Measurements from ENCODE around the gene TELO2.

TELO2 gene

GRCh38 chr16:1524366-1524765 lies 31.2 kb downstream of the TELO2 start:
- DNase-seq, result no peak

- DNase-seq, result no peak
These were observed 32.9 kb downstream of the TELO2 start for GRCh38 chr16:1525871-1526607.

- DNase-seq, result no peak
These were observed 33.7 kb downstream of the TELO2 start for GRCh38 chr16:1526608-1527555.

- no peak for DNase-seq
These were observed 35.0 kb downstream of the TELO2 start for GRCh38 chr16:1527836-1528811.

- no peak for DNase-seq
These were observed 35.9 kb downstream of the TELO2 start for GRCh38 chr16:1528921-1529537.

GRCh38 chr16:1530349-1530882 lies 37.3 kb downstream of the TELO2 start:
- DNase-seq, result no peak

- no peak for DNase-seq
These were observed 37.9 kb downstream of the TELO2 start for GRCh38 chr16:1530883-1531637.

- DNase-seq, result no peak
These were observed 38.4 kb downstream of the TELO2 start for GRCh38 chr16:1531638-1531910.

- DNase-seq, result no peak
These were observed 39.1 kb downstream of the TELO2 start for GRCh38 chr16:1532081-1532760.

GRCh38 chr16:1532771-1533170 lies 39.6 kb downstream of the TELO2 start:
- DNase-seq, result no peak

- DNase-seq, result no peak
These were observed 40.3 kb downstream of the TELO2 start, which contains the start of gene TMEM204 for GRCh38 chr16:1533443-1533951. Gene TMEM204, plus strand, starts transcription at chr16:1533666. Its CDS starts 610 bp downstream, at chr16:1534276.

- DNase-seq, result no peak
These were observed 41.2 kb downstream of the TELO2 start for GRCh38 chr16:1534021-1535020.

GRCh38 chr16:1535391-1536291 lies 42.5 kb downstream of the TELO2 start:
- no peak for DNase-seq

- DNase-seq, result no peak
These were observed 43.4 kb downstream of the TELO2 start for GRCh38 chr16:1536601-1537000.

GRCh38 chr16:1537138-1537577 lies 44.0 kb downstream of the TELO2 start:
- DNase-seq, result no peak

- no peak for DNase-seq
These were observed 44.7 kb downstream of the TELO2 start for GRCh38 chr16:1537763-1538289.

GRCh38 chr16:1538804-1539520 lies 45.8 kb downstream of the TELO2 start:
- DNase-seq, result no peak

All from NCI-H2029 treated with DMSO at 0.1 percent for 48 hours (cell line).